ENCODE data around the gene SCD5.

Gene SCD5

DNA sequence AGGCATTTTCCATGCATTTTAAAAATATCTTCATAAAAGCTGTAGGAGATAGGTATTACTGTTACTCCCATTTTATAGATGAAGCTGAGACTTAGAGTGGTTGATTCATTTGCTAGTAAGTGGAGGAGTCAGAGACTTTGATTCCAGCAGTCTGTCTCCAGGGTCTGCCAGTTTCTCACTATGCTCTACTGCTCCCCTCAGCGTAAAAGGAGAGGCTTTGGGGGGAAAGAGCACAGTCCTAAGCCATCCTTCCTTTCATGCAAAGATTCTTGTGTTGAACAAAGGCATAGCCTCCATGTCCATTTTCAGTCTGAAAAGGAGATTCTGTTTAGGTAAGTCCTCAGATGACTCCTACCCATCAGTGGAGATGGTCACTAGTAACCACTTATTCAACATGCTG is 119.1 kb downstream of the SCD5 start:
- H4K20me1 ChIP-seq (ENCODE audit: insufficient read depth, low read length) = no peaks in the 10 kb centered on the region
- H3K9me2 ChIP-seq (ENCODE audit: low read depth, low read length) = no peaks in the 10 kb centered on the region; the same call in 1 of the 2 replicates
- H3K79me2 ChIP-seq (ENCODE audit: insufficient read depth, low read length) = no peaks in the 10 kb centered on the region
- no peaks in the 10 kb centered on the region for H3K36me3 ChIP-seq (ENCODE audit: insufficient read depth, low read length)
- no peak for TF ChIP-seq EZH2 (IDR thresholded peaks at IDR 0.05; ENCODE audit: borderline replicate concordance, low read length)
- TF ChIP-seq, protein P1, sequence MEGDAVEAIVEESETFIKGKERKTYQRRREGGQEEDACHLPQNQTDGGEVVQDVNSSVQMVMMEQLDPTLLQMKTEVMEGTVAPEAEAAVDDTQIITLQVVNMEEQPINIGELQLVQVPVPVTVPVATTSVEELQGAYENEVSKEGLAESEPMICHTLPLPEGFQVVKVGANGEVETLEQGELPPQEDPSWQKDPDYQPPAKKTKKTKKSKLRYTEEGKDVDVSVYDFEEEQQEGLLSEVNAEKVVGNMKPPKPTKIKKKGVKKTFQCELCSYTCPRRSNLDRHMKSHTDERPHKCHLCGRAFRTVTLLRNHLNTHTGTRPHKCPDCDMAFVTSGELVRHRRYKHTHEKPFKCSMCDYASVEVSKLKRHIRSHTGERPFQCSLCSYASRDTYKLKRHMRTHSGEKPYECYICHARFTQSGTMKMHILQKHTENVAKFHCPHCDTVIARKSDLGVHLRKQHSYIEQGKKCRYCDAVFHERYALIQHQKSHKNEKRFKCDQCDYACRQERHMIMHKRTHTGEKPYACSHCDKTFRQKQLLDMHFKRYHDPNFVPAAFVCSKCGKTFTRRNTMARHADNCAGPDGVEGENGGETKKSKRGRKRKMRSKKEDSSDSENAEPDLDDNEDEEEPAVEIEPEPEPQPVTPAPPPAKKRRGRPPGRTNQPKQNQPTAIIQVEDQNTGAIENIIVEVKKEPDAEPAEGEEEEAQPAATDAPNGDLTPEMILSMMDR (IDR thresholded peaks at IDR 0.05; ENCODE audit: low read length) = no peak
- H3K27ac ChIP-seq (ENCODE audit: low read depth, low read length, poor library complexity, severe bottlenecking) = no peak overlapping the region
- no peak overlapping the region for H3K4me3 ChIP-seq (ENCODE audit: low read depth, low read length, poor library complexity, severe bottlenecking)
- no peaks in the 10 kb centered on the region for H3K9me3 ChIP-seq (ENCODE audit: low read length)
- H3K9ac ChIP-seq (ENCODE audit: low read length) = no peak overlapping the region
- H2AFZ ChIP-seq (ENCODE audit: low read length) = no peak overlapping the region
- no peak overlapping the region for H3K4me2 ChIP-seq (ENCODE audit: low read length)
- H3K4me1 ChIP-seq (ENCODE audit: insufficient read depth, low read length, severe bottlenecking) = no peaks in the 10 kb centered on the region
- H3F3A ChIP-seq (ENCODE audit: insufficient read depth, low read length) = no peaks in the 10 kb centered on the region
- H3K27me3 ChIP-seq (ENCODE audit: insufficient read depth, low read length) = no peaks in the 10 kb centered on the region

DNA sequence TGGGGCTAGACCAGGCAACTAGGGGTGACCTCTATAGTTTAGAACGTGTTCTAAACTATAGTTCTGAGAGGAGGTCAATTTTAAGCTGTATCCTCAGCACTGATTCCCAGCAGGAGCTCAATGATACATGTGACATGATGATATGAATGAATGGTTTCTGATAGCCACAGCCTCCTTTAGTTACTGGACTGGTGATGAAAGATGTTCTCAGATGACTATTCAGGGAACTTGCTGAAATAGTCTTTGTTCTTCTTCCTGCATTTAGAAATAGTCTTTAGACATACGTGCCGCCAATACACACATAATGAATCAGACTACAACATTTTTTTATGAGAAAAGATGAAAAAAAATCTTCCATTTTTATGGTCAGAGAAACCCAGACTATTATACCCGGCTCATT is 120.5 kb downstream of the SCD5 start:
- H3K9me2 ChIP-seq (ENCODE audit: low read depth, low read length) = no peaks in the 10 kb centered on the region; the same call in 1 of the 2 replicates
- no peaks in the 10 kb centered on the region for H3K27me3 ChIP-seq (ENCODE audit: insufficient read depth, low read length)
- H3K4me3 ChIP-seq (ENCODE audit: low read depth, low read length, poor library complexity, severe bottlenecking) = no peak overlapping the region
- no peaks in the 10 kb centered on the region for H3K4me1 ChIP-seq (ENCODE audit: insufficient read depth, low read length, severe bottlenecking)
- TF ChIP-seq, protein P1 (IDR thresholded peaks at IDR 0.05; ENCODE audit: low read length) = no peak
- TF ChIP-seq EZH2 (IDR thresholded peaks at IDR 0.05; ENCODE audit: borderline replicate concordance, low read length) = no peak
- no peaks in the 10 kb centered on the region for H3F3A ChIP-seq (ENCODE audit: insufficient read depth, low read length)
- H3K79me2 ChIP-seq (ENCODE audit: insufficient read depth, low read length) = no peaks in the 10 kb centered on the region
- no peaks in the 10 kb centered on the region for H3K36me3 ChIP-seq (ENCODE audit: insufficient read depth, low read length)
- H2AFZ ChIP-seq (ENCODE audit: low read length) = no peak overlapping the region
- H3K9ac ChIP-seq (ENCODE audit: low read length) = no peak overlapping the region
- no peaks in the 10 kb centered on the region for H4K20me1 ChIP-seq (ENCODE audit: insufficient read depth, low read length)
- no peaks in the 10 kb centered on the region for H3K9me3 ChIP-seq (ENCODE audit: low read length)
- no peak overlapping the region for H3K4me2 ChIP-seq (ENCODE audit: low read length)
- H3K27ac ChIP-seq (ENCODE audit: low read depth, low read length, poor library complexity, severe bottlenecking) = no peak overlapping the region

DNA sequence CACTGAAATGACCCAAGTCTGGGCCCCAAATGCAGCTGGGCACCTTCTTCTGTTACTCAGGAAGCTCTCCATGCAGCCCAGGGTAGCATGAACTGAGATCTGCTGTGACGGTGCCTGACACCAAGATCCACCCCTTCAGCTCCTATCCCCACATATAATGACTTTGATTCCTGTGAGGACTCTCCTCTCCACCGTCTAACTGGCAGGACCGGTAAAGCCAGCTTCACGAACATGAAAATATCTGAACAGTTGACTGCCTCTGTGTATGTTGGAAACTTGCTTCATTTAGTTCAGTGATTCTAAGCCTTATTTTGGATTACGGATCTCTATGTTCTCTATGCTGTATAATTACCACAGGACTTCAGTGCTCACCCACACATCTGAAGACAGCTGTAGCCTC is 121.3 kb downstream of the SCD5 start:
- Histone ChIP-seq H3K4me2 (ENCODE audit: low read length) (no peak overlapping the region), H3K36me3 (ENCODE audit: insufficient read depth, low read length) (no peaks in the 10 kb centered on the region), H3K9ac (ENCODE audit: low read length) (no peak overlapping the region), H3K9me2 (ENCODE audit: low read depth, low read length) (no peaks in the 10 kb centered on the region; the same call in 1 of the 2 replicates), H3F3A (ENCODE audit: insufficient read depth, low read length) (no peaks in the 10 kb centered on the region), H3K9me3 (ENCODE audit: low read length) (no peaks in the 10 kb centered on the region), H3K27me3 (ENCODE audit: insufficient read depth, low read length) (no peaks in the 10 kb centered on the region), H4K20me1 (ENCODE audit: insufficient read depth, low read length) (no peaks in the 10 kb centered on the region), H2AFZ (ENCODE audit: low read length) (no peak overlapping the region), H3K27ac (ENCODE audit: low read depth, low read length, poor library complexity, severe bottlenecking) (no peak overlapping the region), H3K79me2 (ENCODE audit: insufficient read depth, low read length) (no peaks in the 10 kb centered on the region), H3K4me3 (ENCODE audit: low read depth, low read length, poor library complexity, severe bottlenecking) (no peak overlapping the region), H3K4me1 (ENCODE audit: insufficient read depth, low read length, severe bottlenecking) (no peaks in the 10 kb centered on the region)
- TF ChIP-seq, protein P1 (IDR thresholded peaks at IDR 0.05; ENCODE audit: low read length) = no peak
- TF ChIP-seq EZH2 (IDR thresholded peaks at IDR 0.05; ENCODE audit: borderline replicate concordance, low read length) = no peak
